GM12878 (cell line): ENCODE results near the gene RASAL2. TPM values are rescaled to one million over a fixed set of nuclear protein-coding genes. Genes with fewer than 3 reads are reported as not detected.

ENCODE experiments used
- ATAC-seq: fragments of 200-7000 bp; cut with Tn5 transposase; 3 replicates; pipeline ENCODE4 v1.9.1; 2020; ENCODE audit warnings: mild to moderate bottlenecking, moderate library complexity
- BruUV-seq: library from RNA; stranded (reverse); fragments of 400-500 nt; replicated peaks from 2 replicates; lab custom pipeline; 2021; lab: Mats Ljungman, UMichigan
- CTCF ChIA-PET: fragments of 300-600 bp; sonication (Branson Sonifier 250); formaldehyde crosslinking; extraction: SDS; loops from one replicate; lab custom pipeline; 2021; ENCODE audit warnings: inconsistent platforms; lab: Yijun Ruan, JAX
- POLR2A ChIA-PET: fragments of 350-600 bp; formaldehyde crosslinking; extraction: SDS; loops from one replicate; lab custom pipeline; 2021; ENCODE audit warnings: inconsistent platforms; lab: Charles Lee
- RAD21 ChIA-PET: fragments of 300-600 bp; sonication (Branson Sonifier 250); formaldehyde crosslinking; loops from one replicate; lab custom pipeline; 2023; ENCODE audit warnings: antibody characterized with exemption; ENCODE audit not compliant: unreplicated experiment; lab: Charles Lee
- SMC1A ChIA-PET: fragments of 300-600 bp; sonication (Branson Sonifier 250); formaldehyde crosslinking; loops from one replicate; lab custom pipeline; 2023; ENCODE audit not compliant: unreplicated experiment, uncharacterized antibody; lab: Charles Lee
- DNase-seq: peaks from one replicate; pipeline ENCODE4 v3.0.0-alpha.2; 2011; ENCODE audit warnings: low read depth, low spot score
- FAIRE-seq: peaks from 3 replicates; lab custom pipeline; 2011; peaks lifted over from hg19 to GRCh38; lab: Jason Lieb, UNC
- H2AFZ ChIP-seq: 2 replicates; pipeline ENCODE4 v1.6.0; 2011; ENCODE audit warnings: low read depth, low read length, control low read depth; ENCODE audit not compliant: control insufficient read depth
- H3K27ac ChIP-seq: 2 replicates; pipeline ENCODE4 v1.5.1; 2011; ENCODE audit warnings: control low read depth; ENCODE audit not compliant: control insufficient read depth, insufficient read depth
- H3K27me3 ChIP-seq, 2 experiments: replicated peaks in 1 of 2; 2 replicates each; pipeline versions ENCODE4 v1.6.0 to v1.6.1; 2011; ENCODE audit warnings: low read length in 1 of 2; ENCODE audit not compliant: control insufficient read depth in 2 of 2, insufficient read depth in 2 of 2
- H3K36me3 ChIP-seq, 2 experiments: 2 replicates each; pipeline ENCODE4 v1.5.1; 2011; ENCODE audit warnings: low read length in 1 of 2; ENCODE audit not compliant: control insufficient read depth in 2 of 2, insufficient read depth in 2 of 2
- H3K4me1 ChIP-seq: 2 replicates; pipeline ENCODE4 v1.6.1; 2011; ENCODE audit warnings: mild to moderate bottlenecking, low read length, moderate library complexity, mixed read lengths; ENCODE audit not compliant: control insufficient read depth, insufficient read depth
- H3K4me2 ChIP-seq: 2 replicates; pipeline ENCODE4 v1.6.0; 2011; ENCODE audit warnings: control low read depth; ENCODE audit not compliant: control insufficient read depth, insufficient read depth
- H3K4me3 ChIP-seq: fragments of 200-600 bp; sonication (generic); 2 replicates; pipeline ENCODE4 v1.5.1; 2016
- H3K79me2 ChIP-seq: 2 replicates; pipeline ENCODE4 v1.6.0; 2011; ENCODE audit warnings: low read length; ENCODE audit not compliant: control insufficient read depth, insufficient read depth
- H3K9ac ChIP-seq: 2 replicates; pipeline ENCODE4 v1.8.0; 2011; ENCODE audit warnings: low read length, control low read depth, mixed read lengths; ENCODE audit not compliant: control insufficient read depth, insufficient read depth
- H3K9me3 ChIP-seq: replicated peaks from 3 replicates; pipeline ENCODE4 v1.5.1; 2011; ENCODE audit warnings: mild to moderate bottlenecking, low read length; ENCODE audit not compliant: control insufficient read depth, insufficient read depth
- H4K20me1 ChIP-seq: 2 replicates; pipeline ENCODE4 v1.6.0; 2011; ENCODE audit not compliant: control insufficient read depth, insufficient read depth
- BHLHE40 ChIP-seq, 2 experiments: fragments of 450-650 bp in 1 of 2; IDR thresholded peaks; 2 replicates each; pipeline ENCODE4 v1.6.1; 2011 to 2017; ENCODE audit warnings: low read depth in 2 of 2, borderline replicate concordance in 1 of 2, improper control_type of control experiment in 1 of 2, low read length in 1 of 2, mild to moderate bottlenecking in 1 of 2
- BMI1 ChIP-seq: fragments of 450-650 bp; IDR thresholded peaks from 2 replicates; pipeline ENCODE4 v1.6.1; 2016; ENCODE audit warnings: mild to moderate bottlenecking, moderate library complexity, borderline replicate concordance
- E2F4 ChIP-seq: IDR thresholded peaks from 2 replicates; pipeline ENCODE4 v1.6.1; 2012; ENCODE audit warnings: low read depth, low read length, improper control_type of control experiment
- PKNOX1 ChIP-seq: fragments of 450-650 bp; IDR thresholded peaks from 2 replicates; pipeline ENCODE4 v1.6.1; 2016; ENCODE audit warnings: mild to moderate bottlenecking
- RAD21 ChIP-seq: IDR thresholded peaks from 2 replicates; pipeline ENCODE4 v1.6.1; 2011; ENCODE audit warnings: mild to moderate bottlenecking, low read depth, low read length, moderate library complexity; ENCODE audit not compliant: insufficient read depth
- SMC3 ChIP-seq: IDR thresholded peaks from 2 replicates; pipeline ENCODE4 v1.6.1; 2011; ENCODE audit warnings: low read length, improper control_type of control experiment, borderline replicate concordance
- SPI1 ChIP-seq: IDR thresholded peaks from 2 replicates; pipeline ENCODE4 v1.6.1; 2011; ENCODE audit warnings: low read depth, mild to moderate bottlenecking, low read length, moderate library complexity, borderline replicate concordance; ENCODE audit not compliant: insufficient read depth
- WGBS: methylation state at CpG from one replicate; pipeline ENCODE4 v1.1.6; 2016; ENCODE audit warnings: low lambda C conversion rate; ENCODE audit not compliant: insufficient replicate concordance, insufficient coverage; ENCODE audit errors: missing lambda C conversion rate; 5-methylcytosine and 5-hydroxymethylcytosine counted together
- in situ Hi-C: fragments of 300-500 bp; cut with MboI; formaldehyde crosslinking; loops from 9 replicates; pipeline ENCODE4 v1.14.3; 2018; ENCODE audit warnings: mixed read lengths
- intact Hi-C: fragments of 100-400 bp; cut with micrococcal nuclease; formaldehyde crosslinking; loops from one replicate; pipeline ENCODE4 v1.14.2; 2022; ENCODE audit not compliant: unreplicated experiment
- polyA plus RNA-seq, 11 experiments: library from polyadenylated mRNA; depleted of rRNA in 4 of 11; unstranded in 6 of 11; stranded (reverse) in 5 of 11; fragments of >200 nt; fragmentation: Nextera tagmentation in 4 of 11; fragmentation: Illumina TruSeq in 1 of 11; extraction: Ambion mirVana in 4 of 11; extraction: Trizol in 1 of 11; gene quantifications; 1 replicate in 1 of 11; 2 replicates in 10 of 11; pipeline versions ENCODE4 v1.2.1 to v1.2.3, GENCODE V29; 2011 to 2016; ENCODE audit warnings: inconsistent platforms in 2 of 11, missing spikeins in 2 of 11, low read depth in 1 of 11
- total RNA-seq, 4 experiments: library from RNA; depleted of rRNA in 3 of 4; stranded (reverse); fragments of >200 nt in 3 of 4; fragmentation: Illumina TruSeq in 1 of 4; extraction: Trizol in 1 of 4; gene quantifications; 2 replicates each; pipeline versions ENCODE4 v1.2.1 to v1.2.3, GENCODE V29; 2013 to 2021
- TF ChIP-seq, protein P1 (sequence below): IDR thresholded peaks from 2 replicates; pipeline ENCODE4 v1.6.1; 2012; ENCODE audit warnings: low read depth, low read length, improper control_type of control experiment
- TF ChIP-seq, protein P2 (sequence below): fragments of 450-650 bp; IDR thresholded peaks from 2 replicates; pipeline ENCODE4 v1.6.1; 2017; ENCODE audit warnings: antibody characterized with exemption, mild to moderate bottlenecking, moderate library complexity
- TF ChIP-seq, protein P3 (sequence below), 3 experiments: IDR thresholded peaks in 2 of 3; conservative IDR thresholded peaks in 1 of 3; 2 replicates each; pipeline ENCODE4 v1.5.1; 2011; ENCODE audit warnings: low read depth in 3 of 3, low read length in 3 of 3, mild to moderate bottlenecking in 3 of 3, control low read depth in 2 of 3, moderate library complexity in 2 of 3, inconsistent platforms in 1 of 3, mixed read lengths in 1 of 3; ENCODE audit not compliant: control insufficient read depth in 2 of 3, insufficient read depth in 1 of 3; ENCODE audit errors: extremely low read depth in 1 of 3

The RASAL2 gene
- total and polyA plus RNA-seq, 10 of the 15 experiments (the other 5 are each of a cell fraction or from before 2014, with no cell fraction given): 0.02 to 6.9 (median 0.17) TPM; not detected in 1

GRCh38 chr1:178310685-178311105 is 216.8 kb downstream of the RASAL2 start:
- ChIA-PET POLR2A (no interaction called here), SMC1A (interaction anchor here (0.7 to 5.2 kb wide), 12 partner anchors 11 to 692 kb away, joined by 3 to 73 read pairs (median 6); no protein-coding TSS in a partner anchor), CTCF (interaction anchor here (0.6 to 8.1 kb wide), 29 partner anchors 11 to 1499 kb away, joined by 3 to 187 read pairs (median 4); no protein-coding TSS in a partner anchor), RAD21 (interaction anchor here (0.7 to 1.9 kb wide), 9 partner anchors 11 to 693 kb away, joined by 3 to 19 read pairs (median 5); no protein-coding TSS in a partner anchor)
- Histone ChIP-seq H3K27ac (no peak overlapping the region), H3K4me3 (no peak overlapping the region), H3K4me1 (no peaks in the 10 kb centered on the region), H3K27me3 (no peaks in the 10 kb centered on the region), H3K79me2 (no peaks in the 10 kb centered on the region), H3K9ac (no peak overlapping the region), H3K4me2 (no peak overlapping the region), H2AFZ (no peak overlapping the region), H3K9me3 (no peaks in the 10 kb centered on the region), H3K36me3 (no peaks in the 10 kb centered on the region), H4K20me1 (no peaks in the 10 kb centered on the region)
- TF ChIP-seq SPI1 (no peak), SMC3 (peak; percentile 55; the same call in 1 of the 2 replicates), E2F4 (no peak), RAD21 (peak; percentile 64), BHLHE40 (IDR thresholded peaks at IDR 0.05; ENCODE audit: borderline replicate concordance in 1 of 2, low read depth in 2 of 2, low read length in 1 of 2) (0 out of 4 replicates have a peak, but pooled peaks of 1 of the 2 experiments have one; percentile 15), BMI1 (peak; percentile 75; the same call in 1 of the 2 replicates), PKNOX1 (peak; percentile 45; the same call in 1 of the 2 replicates)
- TF ChIP-seq, protein P1, sequence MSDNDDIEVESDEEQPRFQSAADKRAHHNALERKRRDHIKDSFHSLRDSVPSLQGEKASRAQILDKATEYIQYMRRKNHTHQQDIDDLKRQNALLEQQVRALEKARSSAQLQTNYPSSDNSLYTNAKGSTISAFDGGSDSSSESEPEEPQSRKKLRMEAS: no peak
- TF ChIP-seq, protein P2, sequence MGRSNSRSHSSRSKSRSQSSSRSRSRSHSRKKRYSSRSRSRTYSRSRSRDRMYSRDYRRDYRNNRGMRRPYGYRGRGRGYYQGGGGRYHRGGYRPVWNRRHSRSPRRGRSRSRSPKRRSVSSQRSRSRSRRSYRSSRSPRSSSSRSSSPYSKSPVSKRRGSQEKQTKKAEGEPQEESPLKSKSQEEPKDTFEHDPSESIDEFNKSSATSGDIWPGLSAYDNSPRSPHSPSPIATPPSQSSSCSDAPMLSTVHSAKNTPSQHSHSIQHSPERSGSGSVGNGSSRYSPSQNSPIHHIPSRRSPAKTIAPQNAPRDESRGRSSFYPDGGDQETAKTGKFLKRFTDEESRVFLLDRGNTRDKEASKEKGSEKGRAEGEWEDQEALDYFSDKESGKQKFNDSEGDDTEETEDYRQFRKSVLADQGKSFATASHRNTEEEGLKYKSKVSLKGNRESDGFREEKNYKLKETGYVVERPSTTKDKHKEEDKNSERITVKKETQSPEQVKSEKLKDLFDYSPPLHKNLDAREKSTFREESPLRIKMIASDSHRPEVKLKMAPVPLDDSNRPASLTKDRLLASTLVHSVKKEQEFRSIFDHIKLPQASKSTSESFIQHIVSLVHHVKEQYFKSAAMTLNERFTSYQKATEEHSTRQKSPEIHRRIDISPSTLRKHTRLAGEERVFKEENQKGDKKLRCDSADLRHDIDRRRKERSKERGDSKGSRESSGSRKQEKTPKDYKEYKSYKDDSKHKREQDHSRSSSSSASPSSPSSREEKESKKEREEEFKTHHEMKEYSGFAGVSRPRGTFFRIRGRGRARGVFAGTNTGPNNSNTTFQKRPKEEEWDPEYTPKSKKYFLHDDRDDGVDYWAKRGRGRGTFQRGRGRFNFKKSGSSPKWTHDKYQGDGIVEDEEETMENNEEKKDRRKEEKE: no peak
- TF ChIP-seq, protein P3, sequence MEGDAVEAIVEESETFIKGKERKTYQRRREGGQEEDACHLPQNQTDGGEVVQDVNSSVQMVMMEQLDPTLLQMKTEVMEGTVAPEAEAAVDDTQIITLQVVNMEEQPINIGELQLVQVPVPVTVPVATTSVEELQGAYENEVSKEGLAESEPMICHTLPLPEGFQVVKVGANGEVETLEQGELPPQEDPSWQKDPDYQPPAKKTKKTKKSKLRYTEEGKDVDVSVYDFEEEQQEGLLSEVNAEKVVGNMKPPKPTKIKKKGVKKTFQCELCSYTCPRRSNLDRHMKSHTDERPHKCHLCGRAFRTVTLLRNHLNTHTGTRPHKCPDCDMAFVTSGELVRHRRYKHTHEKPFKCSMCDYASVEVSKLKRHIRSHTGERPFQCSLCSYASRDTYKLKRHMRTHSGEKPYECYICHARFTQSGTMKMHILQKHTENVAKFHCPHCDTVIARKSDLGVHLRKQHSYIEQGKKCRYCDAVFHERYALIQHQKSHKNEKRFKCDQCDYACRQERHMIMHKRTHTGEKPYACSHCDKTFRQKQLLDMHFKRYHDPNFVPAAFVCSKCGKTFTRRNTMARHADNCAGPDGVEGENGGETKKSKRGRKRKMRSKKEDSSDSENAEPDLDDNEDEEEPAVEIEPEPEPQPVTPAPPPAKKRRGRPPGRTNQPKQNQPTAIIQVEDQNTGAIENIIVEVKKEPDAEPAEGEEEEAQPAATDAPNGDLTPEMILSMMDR (IDR thresholded peaks at IDR 0.05 in 2 of 3, conservative IDR thresholded peaks at IDR 0.05 in 1 of 3; ENCODE audit: control insufficient read depth in 2 of 3, extremely low read depth in 1 of 3, insufficient read depth in 1 of 3, low read depth in 3 of 3, low read length in 3 of 3): peak; percentile 57 to 71 (median 69)
- WGBS: 0% methylated on average over 1 of the region's 1 CpG
- BruUV-seq: no TSS peak
- intact Hi-C loops: loop anchor here (1.0 to 2.0 kb wide), 2 partner anchors 191 to 692 kb away; no protein-coding TSS in a partner anchor
- FAIRE-seq (no peak), ATAC-seq (peak; percentile 81), DNase-seq (peak; percentile 20)
- in situ Hi-C loops: loop anchor here (5.0 kb wide), 1 partner anchor 192 kb away; no protein-coding TSS in a partner anchor
